ENCODE data around the gene VSIG10L. TPM values are rescaled to one million over a fixed set of nuclear protein-coding genes. Genes with fewer than 3 reads are reported as not detected.
A peak's percentile ranks its signal among the peaks of the same experiment; 100 is the strongest.

The VSIG10L gene
- total RNA-seq, 2 donors from 2014 or later = 1.5 to 1.8 TPM

DNA sequence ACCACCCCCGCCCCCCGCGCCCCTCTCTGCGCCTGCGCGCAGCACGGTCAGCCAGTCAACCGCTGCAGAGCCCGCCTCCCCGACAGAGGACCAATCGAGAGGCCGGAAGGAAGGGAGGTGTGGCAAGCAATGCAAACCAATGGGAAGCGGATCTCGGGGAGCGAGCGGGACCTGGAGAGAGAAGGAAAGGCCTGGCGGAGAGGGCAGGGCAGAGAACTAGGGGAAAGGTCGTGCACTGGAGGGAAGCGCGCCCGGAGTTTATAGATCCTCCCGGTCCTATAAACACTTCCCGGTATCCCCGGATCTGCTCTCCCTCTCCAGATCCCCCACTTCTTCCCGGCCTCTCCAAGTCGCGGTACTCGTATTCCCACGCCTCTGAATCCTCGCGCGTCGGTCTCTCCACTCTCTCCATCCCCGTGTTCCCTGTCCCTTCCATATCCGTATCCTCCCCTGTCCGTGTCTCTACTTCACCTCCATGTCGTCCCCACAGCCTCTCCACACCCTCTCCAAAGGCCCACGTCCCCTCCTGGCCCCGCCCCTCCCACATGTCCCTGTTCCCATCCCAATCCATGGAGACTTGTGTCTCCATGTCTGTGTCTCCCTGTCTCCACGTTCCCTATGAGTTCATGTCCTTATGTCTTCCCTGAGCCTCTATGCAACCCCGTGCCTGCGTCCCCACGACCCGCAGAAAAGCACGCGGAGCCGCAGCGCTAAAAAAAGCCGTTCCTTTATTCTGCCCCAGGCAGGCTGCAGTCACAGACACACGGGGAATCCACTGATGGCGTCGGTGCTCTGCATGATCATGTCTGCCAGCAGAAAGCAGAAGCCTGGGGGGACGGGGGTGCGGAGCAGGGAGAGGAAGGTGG is 24.7 kb upstream of the VSIG10L start:
- ATAC-seq (peak; percentile 79 to 85), DNase-seq (peak; percentile 99)
- intact Hi-C loops (cut with DNase I) = loop anchor here in 1 of 2 donors (2.0 kb wide), 1 partner anchor 28 kb away; no protein-coding TSS in a partner anchor

DNA sequence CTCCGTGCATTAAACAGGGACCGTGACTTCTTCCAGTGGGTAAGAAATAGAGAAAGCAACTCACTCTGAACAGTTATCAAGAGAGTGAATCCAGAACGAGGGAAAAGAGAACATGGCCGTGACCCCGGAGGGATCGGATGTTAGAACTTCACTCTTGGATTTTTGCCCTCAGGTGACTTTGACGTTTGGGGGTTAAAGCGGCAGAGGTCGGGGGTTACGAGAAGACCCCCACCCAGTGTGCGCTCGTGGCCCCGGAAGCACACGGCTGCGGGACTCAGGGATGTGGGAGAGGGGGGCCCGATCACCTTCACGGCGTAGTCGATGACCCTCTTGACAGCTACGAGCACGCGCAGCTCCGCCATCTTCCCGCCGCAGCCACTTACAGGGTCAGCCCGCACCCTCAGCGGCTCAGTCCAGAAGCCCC is 24.0 kb upstream of the VSIG10L start, which contains the start of gene ETFB:
TSS of gene ETFB (minus strand) at position 424 of the 424 bp plus-strand sequence. CDS start at position 362, 62 bp downstream.
- no peak for ATAC-seq
- DNase-seq = no peak
- intact Hi-C loops (cut with DNase I) = loop anchor here in 1 of 2 donors (2.0 kb wide), 1 partner anchor 27 kb away; no protein-coding TSS in a partner anchor

DNA sequence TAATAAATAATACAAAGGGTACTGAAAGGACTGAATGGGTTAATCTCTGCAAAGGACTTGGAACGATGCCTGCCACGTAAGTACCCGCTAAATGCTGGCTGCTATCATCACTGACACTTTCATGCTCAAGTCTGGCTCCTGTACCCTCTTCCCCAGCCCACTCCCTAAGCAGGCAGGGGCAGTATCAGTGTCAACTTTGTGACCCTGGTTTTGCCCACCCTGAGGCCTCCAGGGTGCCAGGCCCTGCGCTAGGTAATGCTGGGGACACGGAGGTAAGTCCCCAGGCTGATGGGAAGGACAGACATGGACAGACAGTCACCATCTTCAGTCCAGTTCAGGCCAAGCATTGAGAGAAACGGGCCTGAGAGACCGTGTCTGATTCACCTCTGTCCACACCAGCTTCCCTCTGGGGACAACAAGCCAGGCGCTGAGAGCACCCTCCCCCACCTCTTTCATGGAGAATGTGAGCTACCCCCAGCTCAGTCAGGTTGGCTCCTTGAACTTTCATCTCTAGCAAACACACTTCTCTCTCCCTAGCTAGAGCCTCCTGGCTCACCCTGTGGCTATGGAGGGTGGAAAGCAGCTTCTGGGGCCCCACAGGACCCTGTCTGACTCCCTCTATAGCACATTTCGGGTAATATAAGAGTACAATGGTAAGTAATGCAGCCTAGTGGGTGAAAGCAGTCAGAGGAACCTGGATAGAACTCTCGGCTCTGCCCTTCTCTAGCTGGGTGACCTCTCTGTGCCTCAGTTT is 23.4 kb upstream of the VSIG10L start:
- ATAC-seq = no peak
- intact Hi-C loops (cut with DNase I) = no loop called here
- peak; percentile 38 for DNase-seq

DNA sequence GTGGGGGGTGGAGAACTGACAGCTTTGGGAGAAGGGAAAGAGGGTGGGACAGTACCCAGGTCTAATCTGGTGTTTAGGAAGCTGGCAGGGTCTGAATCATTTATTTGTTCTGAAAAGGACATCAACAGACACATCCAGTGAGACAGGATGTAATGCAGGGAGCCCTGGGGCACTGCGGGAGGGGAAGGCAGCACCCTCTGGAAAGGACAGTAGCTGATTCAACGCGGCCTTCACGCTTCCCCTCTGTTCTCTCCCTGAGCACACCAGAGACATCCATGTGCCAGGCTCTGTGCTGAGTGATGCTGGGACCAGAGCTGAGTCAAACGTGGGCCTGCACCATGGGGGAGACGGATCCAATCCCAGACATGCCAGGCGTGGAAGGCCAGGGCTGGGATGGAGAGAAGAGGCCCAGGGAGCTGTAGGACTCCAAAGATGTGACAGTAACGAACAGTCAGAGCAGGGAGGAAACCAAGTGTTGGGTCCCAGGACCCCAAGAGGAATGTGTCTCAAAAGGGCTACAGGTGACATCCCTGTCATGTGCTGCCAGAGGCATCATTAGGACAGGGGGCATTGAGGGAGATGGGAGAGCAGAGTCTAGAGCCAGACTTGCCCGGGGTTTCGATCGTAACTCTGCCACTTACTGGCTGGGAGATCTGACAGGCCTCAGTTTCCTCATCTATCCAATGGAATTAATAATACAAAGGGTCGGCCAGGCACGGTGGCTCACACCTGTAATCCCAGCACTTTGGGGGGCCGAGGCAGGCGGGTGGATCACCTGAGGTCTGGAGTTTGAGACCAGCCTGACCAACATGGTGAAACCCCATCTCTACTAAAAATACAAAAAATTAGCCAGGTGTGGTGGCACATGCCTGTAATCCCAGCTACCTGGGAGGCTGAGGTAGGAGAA is 22.5 kb upstream of the VSIG10L start:
- intact Hi-C loops (cut with DNase I) = no loop called here
- peak; percentile 26 for DNase-seq
- no peak for ATAC-seq

DNA sequence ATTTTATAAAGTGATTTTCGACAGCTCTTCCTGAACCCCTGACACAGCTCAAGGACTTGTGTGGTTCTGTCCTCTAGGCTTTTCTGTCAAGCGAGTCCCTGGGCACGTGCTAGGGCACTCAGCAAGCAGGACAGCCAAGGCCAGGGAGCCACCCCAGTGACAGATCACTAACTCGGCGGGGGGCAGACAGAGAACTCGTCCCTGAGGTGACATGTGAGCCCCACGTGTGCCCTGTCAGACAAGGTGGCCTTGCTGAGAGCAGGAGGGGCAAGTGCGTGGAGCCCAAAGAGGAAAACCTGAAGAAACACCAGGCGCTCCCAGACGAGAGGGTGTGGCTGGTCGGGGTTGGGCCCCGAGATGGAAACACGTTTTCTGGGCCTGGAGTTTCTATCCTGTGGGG is 19.3 kb upstream of the VSIG10L start:
- ATAC-seq = no peak
- intact Hi-C loops (cut with DNase I) = no loop called here
- DNase-seq = peak; percentile 17

DNA sequence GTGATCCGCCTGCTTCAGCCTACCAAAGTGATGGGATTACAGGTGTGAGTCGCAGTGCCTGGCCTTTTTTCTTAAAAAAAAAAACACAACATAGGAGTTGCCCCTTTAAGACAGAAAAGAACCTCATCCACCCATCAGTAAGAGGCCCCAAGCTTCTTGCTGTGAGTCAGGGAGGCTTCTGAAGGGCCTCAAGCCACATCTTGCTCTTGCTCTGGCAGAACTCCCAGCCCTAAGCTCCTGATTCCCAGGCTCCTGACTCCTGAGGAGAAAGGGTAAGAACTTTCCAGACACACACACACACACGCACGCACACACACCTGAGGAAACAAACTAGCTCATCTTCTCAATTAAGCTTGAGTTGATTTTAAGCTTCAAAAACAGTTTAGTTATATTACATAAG is 17.4 kb upstream of the VSIG10L start:
- ATAC-seq (no peak), DNase-seq (peak; percentile 14)
- intact Hi-C loops (cut with DNase I) = no loop called here

DNA sequence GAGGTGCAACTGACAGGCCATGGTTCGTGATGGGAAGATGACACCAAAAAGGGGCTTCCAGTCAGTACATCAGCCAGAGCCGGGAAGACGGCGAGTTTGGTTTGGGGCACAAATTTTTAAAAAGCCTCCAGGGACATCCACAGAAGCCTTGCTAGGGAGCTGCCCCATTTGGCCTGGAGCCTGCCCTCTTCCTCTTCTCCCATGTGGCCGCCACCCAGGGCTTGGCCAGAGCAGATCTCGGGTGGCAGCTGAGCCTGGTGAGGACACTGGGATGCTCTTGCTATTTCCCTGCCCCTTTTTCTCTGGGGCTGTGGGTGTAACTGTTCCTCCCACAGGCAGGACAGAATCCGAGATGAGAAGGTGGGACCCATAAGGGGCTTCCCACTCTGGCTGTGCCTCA is 16.0 kb upstream of the VSIG10L start:
- intact Hi-C loops (cut with DNase I) = no loop called here
- peak; percentile 5 for DNase-seq
- ATAC-seq = no peak

DNA sequence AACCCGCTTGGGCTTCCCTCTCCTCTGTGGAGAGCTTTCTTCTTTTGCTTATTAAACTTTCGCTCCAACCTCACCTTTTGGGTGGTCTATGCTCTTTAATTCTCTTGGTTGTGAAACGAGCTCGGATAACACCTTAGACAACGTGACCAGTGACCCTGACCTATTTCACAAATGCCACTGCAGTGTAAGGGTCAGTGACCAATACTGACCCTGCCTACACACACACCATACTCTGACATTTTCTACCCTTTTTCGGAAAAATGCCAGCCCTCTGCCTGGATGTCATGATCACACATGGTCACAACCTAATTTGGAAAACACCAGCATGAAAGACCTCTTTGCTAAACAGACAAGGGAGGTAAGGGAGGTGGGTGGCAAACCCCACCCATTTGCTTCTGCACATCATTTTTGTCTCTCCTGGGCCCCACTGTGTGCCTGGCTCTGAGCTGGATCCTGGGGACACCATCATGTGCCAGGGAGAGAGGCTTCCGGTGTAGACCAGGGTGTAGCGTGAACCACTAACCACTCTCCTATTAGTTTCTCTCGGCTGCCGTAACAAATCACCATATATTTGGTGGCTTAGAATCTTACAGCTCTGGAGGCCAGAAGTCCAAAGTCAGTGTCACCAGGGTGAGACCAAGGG is 14.3 kb upstream of the VSIG10L start:
- no peak for ATAC-seq
- intact Hi-C loops (cut with DNase I) = no loop called here
- DNase-seq = no peak

DNA sequence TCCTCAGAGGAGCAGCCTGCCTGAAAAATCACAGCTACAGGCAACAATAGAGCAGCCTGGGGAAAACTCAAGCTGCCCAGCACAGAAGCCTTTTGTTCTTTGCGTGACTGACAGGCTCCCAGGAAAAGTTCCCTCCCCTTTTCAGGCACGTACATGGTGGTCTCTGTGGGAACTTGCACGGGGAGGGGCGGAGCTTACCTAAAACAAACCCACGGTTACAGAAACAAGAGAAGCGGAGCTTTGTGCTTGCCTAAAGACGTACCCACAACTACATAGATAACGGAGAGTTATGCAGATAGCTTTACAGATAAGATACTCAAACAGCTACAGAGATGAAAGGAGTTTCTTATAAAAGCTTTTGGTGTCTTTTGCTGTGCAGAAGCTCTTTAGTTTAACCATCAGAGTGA is 12.8 kb upstream of the VSIG10L start:
- intact Hi-C loops (cut with DNase I) = no loop called here
- no peak for ATAC-seq
- DNase-seq = peak; percentile 2

DNA sequence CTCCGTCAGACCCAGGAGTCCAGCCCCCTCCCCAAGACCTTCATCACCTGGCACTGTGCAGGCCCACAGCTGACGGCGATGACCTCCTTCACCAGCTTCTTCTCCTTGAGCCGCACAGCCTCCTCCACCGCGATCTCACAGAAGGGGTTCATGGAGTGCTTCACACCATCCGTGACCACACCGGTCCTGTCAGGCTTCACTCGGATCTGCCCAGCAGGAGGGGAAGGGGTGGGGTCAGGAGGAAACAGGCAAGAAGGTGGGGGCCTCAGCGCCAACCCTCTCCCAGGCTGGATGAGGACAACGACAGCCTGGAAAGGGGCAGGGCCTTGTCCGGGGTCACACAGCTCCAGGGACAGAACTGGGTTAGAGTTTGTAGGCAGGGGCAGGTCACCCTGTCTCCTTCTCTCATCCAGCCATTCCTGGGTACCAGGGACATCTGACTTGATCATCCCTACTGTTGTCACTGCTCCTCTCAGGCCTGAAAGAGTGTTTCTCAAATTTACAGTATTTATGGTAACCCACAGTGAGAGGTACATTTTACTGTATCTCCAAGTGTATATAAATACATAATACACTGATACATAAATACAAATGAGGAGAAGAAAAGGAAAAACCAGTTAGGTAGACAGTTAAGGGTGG is 12.3 kb upstream of the VSIG10L start:
- ATAC-seq = no peak

DNA sequence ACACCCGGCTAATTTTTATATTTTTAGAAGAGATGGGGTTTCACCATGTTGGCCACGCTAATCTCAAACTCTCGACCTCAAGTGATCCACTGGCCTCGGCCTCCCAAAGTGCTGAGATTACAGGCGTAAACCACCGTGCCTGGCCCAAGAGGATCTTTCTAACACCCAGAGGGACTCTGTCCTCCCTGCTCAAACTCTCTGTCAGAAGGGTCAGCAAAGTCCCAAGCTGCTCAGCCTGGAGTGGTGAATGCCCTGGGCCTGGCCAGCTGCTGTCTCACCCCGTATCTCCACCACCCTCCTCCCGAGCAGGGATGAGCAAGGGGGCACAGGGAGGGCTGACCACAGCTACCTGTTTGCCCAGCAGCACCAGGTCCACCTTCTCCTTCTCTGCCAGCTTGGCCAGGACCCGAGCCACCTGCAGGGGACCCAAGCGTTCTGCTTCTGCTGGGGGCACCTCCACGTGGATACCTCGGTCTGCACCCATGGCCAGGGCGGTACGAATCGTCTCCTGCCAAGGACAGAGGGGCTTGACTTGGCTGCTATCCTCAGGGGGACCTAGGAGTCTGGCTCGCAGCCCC is 10.9 kb upstream of the VSIG10L start:
- ATAC-seq = no peak
- intact Hi-C loops (cut with DNase I) = no loop called here
- DNase-seq = no peak

More for the DNA sequence above, 12.3 kb upstream of the VSIG10L start:
- intact Hi-C loops (cut with DNase I) = no loop called here
- peak; percentile 12 for DNase-seq

DNA sequence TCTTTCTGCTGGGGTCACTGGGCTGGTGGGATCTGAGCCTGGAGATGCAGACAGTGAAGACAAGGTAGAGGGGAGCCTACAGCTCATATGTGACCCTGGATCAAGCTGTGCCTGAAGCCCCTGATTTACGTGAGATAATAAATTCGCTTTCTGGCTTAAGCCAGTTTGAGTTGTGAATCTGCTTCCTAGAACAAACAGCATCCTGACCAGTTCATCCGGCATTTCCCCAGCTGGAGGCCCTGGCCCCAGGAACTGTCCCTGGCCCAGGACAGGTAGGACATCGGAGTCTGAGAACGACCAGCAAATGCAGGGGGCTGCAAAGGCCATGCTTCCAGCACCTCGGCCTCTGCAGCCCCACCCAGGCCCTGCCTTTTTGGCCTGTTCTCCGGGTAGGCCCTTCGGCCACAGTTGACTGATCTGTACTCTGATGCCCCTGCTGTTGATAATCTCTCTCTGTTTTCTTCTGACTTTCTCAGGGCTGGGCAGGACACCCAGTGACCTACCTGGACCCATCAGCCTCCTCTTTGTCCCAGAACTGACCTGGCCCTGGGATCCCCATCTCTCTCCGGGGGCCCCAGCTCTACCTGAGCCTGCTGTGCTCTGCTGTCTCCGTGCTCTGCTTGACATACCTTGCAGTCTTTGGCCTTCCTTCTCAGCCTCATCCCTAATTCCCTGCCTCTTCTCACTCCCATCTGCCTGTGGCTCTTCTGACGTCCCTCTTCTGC is 9.5 kb upstream of the VSIG10L start:
- no peak for ATAC-seq

DNA sequence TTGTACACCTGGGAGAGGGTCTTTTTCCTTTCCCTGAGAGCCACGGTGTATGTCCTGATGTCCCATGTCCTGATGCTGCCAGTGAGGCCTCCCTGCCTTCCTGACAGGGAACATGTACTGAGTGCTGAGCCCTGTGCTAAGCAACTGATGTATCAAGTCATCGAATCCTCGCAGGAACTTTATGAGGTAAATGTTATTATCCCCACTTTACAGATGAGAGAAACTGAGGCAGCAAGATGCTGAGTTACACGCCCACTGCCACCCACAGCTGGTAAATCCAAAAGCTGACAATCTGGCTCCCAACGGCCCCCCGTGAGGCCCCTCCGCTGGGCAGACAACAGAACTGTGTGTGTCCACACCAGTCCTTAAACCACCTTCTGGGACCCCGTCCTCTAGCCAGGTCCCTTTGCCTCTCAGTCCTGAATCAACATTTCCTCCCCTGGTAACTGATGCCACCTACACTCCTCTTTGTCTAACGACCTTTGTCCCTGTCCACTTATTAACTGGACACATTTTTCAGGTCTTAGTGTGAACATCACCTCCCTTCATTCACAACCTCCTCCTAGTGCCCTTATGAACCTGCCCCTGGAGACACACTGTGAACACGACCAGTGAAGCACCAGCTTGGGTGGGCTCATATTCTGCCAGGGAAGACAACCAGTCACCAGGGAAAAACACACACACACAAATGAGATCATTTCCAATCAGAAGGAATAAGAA is 5.4 kb upstream of the VSIG10L start:
- ATAC-seq (no peak), DNase-seq (peak; percentile 14)
- intact Hi-C loops (cut with DNase I) = loop anchor here in 1 of 2 donors (10.0 kb wide), 1 partner anchor 47 kb away; the partner anchor contains the start of gene C19orf84

More for the DNA sequence above, 9.5 kb upstream of the VSIG10L start:
- no peak for DNase-seq
- intact Hi-C loops (cut with DNase I) = no loop called here

DNA sequence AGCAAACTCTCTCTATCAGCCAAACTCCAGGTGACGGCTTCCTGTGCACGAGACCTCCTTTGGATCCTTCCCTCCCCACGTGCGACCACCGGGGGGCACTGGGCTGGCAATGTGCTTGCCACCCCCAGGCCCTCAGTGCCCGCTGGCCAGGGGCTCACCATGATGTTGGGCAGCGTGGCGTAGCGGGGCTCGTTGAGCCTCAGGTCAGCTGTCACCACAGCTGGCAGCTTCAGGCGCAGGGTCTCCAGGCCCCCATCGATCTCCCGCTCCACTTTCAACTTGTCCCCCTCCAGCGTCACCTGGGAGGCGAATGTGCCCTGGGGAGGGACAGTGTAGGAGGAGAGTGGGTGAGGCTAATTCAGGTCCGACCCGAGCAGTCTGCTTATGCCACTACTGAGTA is 4.8 kb upstream of the VSIG10L start:
- ATAC-seq (no peak), DNase-seq (peak; percentile 12)
- intact Hi-C loops (cut with DNase I) = loop anchor here in 1 of 2 donors (10.0 kb wide), 1 partner anchor 48 kb away; the partner anchor contains the start of gene C19orf84

DNA sequence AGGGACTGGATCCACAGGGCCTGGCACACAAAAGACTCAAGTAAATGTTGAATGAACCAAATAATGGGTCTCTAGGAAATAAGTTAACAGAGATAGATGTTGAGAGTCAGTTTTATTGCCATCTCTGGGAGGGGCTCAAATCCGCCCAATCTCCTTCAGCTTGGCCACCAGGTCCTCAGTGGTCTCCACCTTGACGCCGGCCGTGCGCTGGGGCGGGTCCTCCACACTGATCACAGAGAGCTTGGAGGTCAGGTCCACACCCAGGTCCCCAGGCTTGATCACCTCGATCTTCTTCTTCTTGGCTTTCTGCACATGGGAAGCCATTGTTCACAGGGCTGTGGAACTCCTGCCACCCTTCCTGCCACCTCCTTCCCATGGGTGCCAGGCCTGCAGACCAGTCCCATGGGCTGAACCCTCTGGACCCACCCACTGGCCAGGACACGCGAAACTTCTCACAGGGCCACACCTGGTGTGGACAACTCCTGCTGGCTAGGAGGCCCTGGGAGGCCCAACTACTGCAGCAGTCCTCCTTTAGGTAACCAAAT is 3.2 kb upstream of the VSIG10L start:
- no peak for DNase-seq
- no peak for ATAC-seq
- intact Hi-C loops (cut with DNase I) = loop anchor here in 1 of 2 donors (10.0 kb wide), 1 partner anchor 50 kb away; the partner anchor contains the start of gene C19orf84
